C4-2B (cell line): ENCODE measurements around the gene EFEMP2.
"Not testable (repeated sequence)": the region's sequence is repeated elsewhere in the genome, so short reads cannot be mapped to it uniquely, and the experiment has no call there.

Experiments
- H3K27ac ChIP-seq: fragments of 450-650 bp; 2 replicates; pipeline ENCODE4 v1.5.1; 2017
- CTCF ChIP-seq: fragments of 450-650 bp; conservative IDR thresholded peaks from 2 replicates; pipeline ENCODE4 v1.5.1; 2017; ENCODE audit warnings: mild to moderate bottlenecking
- ZFX ChIP-seq: fragments of 450-650 bp; IDR thresholded peaks from 2 replicates; pipeline ENCODE4 v1.6.1; 2017

Gene EFEMP2

GRCh38 chr11:65849366-65849765 lies 23.2 kb downstream of the EFEMP2 start:
- H3K27ac ChIP-seq: no peak overlapping the region
- TF ChIP-seq ZFX: no peak

- not testable (repeated sequence) for H3K27ac ChIP-seq
Measured at GRCh38 chr11:65848693-65849092, 23.9 kb downstream of the EFEMP2 start.

- no peak overlapping the region for H3K27ac ChIP-seq
Measured at GRCh38 chr11:65847746-65848145, 24.9 kb downstream of the EFEMP2 start.

GRCh38 chr11:65844231-65844872 lies 28.2 kb downstream of the EFEMP2 start:
- no peak for TF ChIP-seq ZFX
- no peak for TF ChIP-seq CTCF
- no peak overlapping the region for H3K27ac ChIP-seq

More at GRCh38 chr11:65847746-65848145, 24.9 kb downstream of the EFEMP2 start:
- TF ChIP-seq CTCF: no peak
- TF ChIP-seq ZFX: no peak

GRCh38 chr11:65843811-65844210 lies 28.8 kb downstream of the EFEMP2 start:
- no peak overlapping the region for H3K27ac ChIP-seq
- TF ChIP-seq ZFX (no peak), CTCF (no peak)

GRCh38 chr11:65842144-65842543 lies 30.5 kb downstream of the EFEMP2 start:
- H3K27ac ChIP-seq: no peak overlapping the region
- TF ChIP-seq CTCF (no peak), ZFX (no peak)

GRCh38 chr11:65834202-65834601 lies 38.4 kb downstream of the EFEMP2 start:
- H3K27ac ChIP-seq: no peak overlapping the region
- TF ChIP-seq ZFX (no peak), CTCF (no peak)

GRCh38 chr11:65833297-65834030 lies 39.1 kb downstream of the EFEMP2 start, which contains the start of gene SNX32:
SNX32 (plus strand) TSS chr11:65833963; CDS start chr11:65834066, 103 bp downstream.
- H3K27ac ChIP-seq: no peak within 1 kb of the TSS
- TF ChIP-seq CTCF (no peak), ZFX (no peak)

- H3K27ac ChIP-seq: not testable (repeated sequence)
Measured at GRCh38 chr11:65832231-65832630, 40.4 kb downstream of the EFEMP2 start.
